ENCODE results near the gene METTL26.

- TF ChIP-seq CTCF (IDR thresholded peaks at IDR 0.05), result no peak
- no peak for TF ChIP-seq POLR2A (IDR thresholded peaks at IDR 0.05)
Measured at GRCh38 chr16:670485-671352, 34.6 kb upstream of the METTL26 start.

Data from body of pancreas (tissue), 4 donors.